Measurements from ENCODE around the gene TNXB.

DNA sequence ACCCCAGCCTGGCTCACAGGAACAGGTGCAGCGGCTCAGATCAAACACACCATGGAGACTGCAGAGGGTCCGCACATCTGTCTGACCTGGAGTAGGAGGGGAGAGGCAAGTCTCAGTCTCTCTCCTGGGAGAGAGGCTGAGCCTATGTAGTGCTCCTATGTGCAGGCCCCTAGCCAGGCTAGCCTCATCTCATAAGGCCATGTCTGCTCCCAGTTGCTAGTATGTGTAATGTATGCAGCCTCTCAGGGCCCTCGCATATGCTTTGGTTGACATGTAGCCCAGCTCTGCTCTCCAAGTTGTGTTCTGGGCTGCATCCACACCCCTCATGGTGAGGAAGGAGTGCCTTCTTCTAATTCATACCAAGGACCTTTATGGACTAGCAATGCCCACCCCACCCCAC is 11.8 kb downstream of the TNXB start:
- TF ChIP-seq, protein P1, sequence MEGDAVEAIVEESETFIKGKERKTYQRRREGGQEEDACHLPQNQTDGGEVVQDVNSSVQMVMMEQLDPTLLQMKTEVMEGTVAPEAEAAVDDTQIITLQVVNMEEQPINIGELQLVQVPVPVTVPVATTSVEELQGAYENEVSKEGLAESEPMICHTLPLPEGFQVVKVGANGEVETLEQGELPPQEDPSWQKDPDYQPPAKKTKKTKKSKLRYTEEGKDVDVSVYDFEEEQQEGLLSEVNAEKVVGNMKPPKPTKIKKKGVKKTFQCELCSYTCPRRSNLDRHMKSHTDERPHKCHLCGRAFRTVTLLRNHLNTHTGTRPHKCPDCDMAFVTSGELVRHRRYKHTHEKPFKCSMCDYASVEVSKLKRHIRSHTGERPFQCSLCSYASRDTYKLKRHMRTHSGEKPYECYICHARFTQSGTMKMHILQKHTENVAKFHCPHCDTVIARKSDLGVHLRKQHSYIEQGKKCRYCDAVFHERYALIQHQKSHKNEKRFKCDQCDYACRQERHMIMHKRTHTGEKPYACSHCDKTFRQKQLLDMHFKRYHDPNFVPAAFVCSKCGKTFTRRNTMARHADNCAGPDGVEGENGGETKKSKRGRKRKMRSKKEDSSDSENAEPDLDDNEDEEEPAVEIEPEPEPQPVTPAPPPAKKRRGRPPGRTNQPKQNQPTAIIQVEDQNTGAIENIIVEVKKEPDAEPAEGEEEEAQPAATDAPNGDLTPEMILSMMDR (IDR thresholded peaks at IDR 0.05), result no peak
- TF ChIP-seq RNF2 (IDR thresholded peaks at IDR 0.05; ENCODE audit: borderline replicate concordance, low read depth) (no peak), EHF (CRISPR knock-in tag; IDR thresholded peaks at IDR 0.05) (no peak), NPAS2 (CRISPR knock-in tag; IDR thresholded peaks at IDR 0.05; ENCODE audit: borderline replicate concordance) (no peak), RAD21 (conservative IDR thresholded peaks at IDR 0.05 in 1 of 2, IDR thresholded peaks at IDR 0.05 in 1 of 2) (no peak), EP300 (IDR thresholded peaks at IDR 0.05) (no peak), TP53 (CRISPR knock-in tag; IDR thresholded peaks at IDR 0.05) (no peak), HOXB13 (CRISPR knock-in tag; IDR thresholded peaks at IDR 0.05; ENCODE audit: low read depth) (no peak), POLR2A (IDR thresholded peaks at IDR 0.05; ENCODE audit: low read length) (no peak), CEBPB (IDR thresholded peaks at IDR 0.05) (no peak), PHF8 (IDR thresholded peaks at IDR 0.05; ENCODE audit: borderline replicate concordance, low read depth) (no peak)
